HUDEP-2 (cell line): ENCODE data around the gene LRRC10B.
A peak's percentile ranks its signal among the peaks of the same experiment; 100 is the strongest.

ENCODE experiments used
- DNase-seq, 76 experiments: peaks; one replicate each; lab custom pipeline; 2025; ENCODE audit not compliant: unreplicated experiment in 76 of 76; lab: John Stamatoyannopoulos, UW

The LRRC10B gene

DNA sequence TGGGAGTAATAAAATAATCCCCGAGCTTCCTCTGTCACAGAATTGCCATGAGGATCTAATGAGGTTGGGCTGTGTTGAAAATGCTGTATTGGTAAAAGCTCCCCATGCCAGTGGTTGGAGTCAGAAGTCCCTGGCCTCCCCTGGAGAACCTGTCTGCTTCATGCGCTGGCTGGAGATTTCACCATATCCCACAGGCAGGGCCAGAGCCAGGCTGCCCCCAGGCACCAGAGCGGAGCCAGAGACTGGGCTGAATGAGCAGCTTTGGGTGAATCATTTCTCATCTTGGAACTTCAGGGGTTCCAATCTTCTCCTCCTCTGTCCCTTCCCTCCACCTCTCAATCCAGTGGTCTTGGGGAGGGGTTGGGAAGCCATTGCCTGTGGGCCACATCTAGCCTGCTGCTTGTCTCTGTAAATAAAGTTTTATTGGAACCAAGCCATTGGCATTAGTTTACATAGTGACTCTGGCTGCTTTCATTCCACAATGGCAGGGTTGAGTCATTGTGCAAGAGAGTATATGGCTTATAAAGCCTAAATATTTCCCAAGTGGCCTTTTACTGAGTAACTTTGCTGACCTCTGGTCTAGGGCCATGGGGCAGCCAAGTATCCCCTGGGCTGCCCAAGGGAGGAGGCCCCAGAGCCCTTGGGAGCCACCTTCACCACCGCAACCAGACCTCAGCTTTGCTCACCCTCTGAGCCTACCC is 35.2 kb downstream of the LRRC10B start:
- DNase-seq, result no peak

DNA sequence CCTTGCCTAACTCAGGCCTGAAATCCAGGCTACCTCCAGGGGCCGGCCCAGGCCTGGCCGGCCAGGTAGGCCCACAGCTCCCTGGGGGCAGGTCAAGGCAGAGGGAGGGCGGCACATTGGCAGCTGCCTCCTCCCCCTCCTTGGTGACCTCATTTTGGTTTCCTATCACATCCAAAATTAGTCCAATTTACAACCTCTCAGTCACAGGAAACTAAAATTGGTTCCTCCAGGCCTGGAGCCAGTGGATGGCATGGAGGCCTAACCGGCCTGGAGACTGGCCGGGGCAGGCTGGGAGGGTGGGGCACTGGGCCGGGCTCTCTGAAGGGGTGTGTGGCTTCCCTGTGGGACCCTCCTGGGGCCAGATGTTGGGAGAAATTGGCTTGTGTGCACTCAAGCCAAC is 35.9 kb downstream of the LRRC10B start:
- no peak for DNase-seq

DNA sequence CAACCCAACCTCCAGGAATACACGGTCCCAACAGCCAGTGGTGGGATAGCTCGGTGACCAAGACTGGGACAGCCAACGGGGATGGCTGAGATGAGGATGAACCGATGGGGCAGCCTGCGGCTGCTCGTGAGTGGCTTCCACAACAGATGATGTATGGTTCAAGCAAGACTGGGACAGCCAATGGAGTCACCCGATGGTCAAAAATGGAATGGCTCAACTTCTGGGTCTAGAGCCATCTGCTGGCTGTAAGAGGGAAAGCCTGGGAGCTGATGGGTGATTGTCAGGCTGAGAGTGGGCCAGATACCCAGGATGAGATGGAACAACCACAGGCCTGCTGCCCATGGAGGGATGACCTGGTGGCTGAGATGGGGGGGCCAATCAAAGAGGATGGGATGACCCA is 36.8 kb downstream of the LRRC10B start:
- peak in 6 of 76 experiments; percentile 2 to 33 (median 12) for DNase-seq

DNA sequence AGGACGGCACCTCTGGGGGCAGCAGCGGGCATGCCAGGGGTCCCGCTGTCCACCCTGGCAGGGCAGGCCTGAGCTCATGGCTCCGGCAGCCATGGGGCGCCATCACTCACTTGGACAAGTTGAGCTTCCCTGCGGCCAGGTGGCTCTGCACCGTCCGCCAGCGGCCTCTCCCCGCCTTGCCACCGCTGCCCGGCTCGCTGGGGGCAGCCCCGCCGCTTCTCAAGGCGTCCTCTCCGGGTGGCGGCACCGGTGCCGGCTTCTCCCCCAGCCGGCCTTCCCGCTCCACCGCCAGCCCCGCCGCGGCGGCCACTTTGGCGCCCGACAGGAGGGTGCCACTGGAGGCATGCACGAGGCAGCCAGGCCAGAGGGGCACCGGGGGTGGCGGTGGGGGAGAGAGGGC is 37.4 kb downstream of the LRRC10B start:
- DNase-seq, result no peak

DNA sequence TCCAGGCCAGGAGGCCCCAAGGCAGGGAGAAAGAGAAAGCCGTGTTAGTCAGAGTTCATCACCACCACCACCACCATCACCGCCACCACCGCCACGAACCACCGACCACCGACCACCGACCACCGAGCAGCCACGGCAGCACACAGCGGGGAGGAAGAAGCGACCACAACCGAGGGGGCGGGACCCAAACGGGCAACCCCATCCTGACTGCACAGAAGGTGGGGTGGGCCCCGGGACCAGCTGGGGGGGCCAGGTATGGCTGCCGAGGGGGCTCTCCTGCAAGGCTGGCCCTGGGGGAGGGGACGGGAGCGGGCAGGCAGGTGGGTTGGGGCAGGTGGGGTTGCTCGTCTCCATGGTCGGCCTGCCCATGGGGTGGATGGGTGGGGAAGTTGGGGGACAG is 38.1 kb downstream of the LRRC10B start:
- no peak for DNase-seq

DNA sequence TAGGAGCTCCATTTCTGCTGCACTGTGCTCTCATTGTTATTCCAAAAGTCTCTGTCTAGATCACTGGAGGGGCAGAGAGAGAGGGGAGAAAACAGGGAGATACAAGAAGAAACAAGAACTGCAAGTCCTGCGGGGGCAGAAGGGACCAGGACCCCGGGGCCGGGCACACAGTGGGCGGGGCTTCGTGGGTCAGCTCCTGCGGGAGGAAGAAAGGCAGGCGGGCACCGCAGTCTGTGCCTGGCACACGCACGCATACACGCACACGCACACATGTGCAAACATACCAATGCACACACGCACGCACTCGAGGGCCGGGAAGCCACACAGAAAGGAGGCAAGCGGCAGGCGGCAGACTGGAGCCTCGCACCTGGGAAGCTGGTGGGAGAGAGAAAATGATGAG is 38.7 kb downstream of the LRRC10B start:
- DNase-seq, result no peak

DNA sequence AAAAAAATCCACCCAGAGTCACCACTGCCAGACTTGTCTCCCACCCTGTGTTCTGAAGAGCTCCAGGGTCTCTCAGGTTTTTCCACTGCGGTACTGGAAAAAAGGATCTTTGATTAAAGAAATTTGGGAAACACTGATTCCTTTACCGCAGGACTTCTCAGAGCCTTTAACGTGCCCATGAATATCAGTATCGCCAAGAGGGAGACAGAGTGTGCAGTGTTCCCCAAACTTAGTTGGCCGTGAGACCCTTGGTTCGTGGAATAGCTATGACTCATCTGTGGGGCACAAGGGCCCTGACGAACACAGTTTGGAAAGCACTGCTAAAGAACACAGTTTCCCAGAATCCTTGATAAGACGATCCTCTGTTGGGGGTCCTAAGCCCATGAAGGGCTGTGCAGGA is 40.6 kb downstream of the LRRC10B start:
- DNase-seq, result no peak

DNA sequence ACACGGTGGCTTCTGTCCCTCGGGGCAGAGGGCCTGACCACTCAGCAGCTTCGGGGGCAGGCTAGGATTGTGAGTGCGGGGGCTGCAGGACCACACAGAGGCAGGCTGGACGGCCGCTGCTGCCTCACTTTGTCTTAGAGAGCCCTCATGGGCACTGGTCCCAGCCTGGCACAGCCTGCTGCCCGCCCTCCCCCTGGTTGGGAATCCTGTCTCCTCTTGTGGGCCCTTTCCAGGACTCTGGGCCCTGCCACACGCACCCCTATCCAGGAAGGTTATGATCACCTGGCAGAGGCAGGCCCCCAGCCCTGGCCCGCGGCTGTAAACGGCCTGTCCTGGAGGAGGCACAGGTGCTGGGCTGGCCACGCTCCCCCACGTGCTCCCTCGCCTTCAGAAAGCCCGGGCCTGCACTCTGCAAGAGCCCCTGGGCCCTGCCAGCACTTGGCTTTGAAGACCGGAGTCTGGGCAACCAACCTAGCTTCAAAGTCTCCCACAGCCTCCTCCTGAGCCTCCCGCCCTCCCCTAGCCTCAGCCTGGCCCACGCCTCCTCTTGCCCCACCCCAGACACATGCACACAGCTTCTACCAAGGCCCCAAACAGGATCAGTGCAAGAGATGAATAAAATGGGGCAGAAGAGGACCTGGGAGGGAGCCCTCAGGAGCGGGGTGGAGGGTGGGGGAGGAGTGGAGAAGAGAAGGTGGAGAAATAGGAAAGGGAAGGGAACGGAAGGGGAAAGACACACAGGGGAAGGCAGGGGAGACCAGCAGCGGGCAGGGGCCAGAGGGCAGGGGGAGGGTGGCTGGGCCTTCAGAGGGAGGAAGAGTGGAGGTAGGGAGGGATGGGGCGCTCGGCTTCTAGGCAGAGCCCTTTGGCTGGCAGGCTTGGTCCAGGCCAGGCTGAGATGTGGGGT is 41.4 kb downstream of the LRRC10B start:
- no peak for DNase-seq

DNA sequence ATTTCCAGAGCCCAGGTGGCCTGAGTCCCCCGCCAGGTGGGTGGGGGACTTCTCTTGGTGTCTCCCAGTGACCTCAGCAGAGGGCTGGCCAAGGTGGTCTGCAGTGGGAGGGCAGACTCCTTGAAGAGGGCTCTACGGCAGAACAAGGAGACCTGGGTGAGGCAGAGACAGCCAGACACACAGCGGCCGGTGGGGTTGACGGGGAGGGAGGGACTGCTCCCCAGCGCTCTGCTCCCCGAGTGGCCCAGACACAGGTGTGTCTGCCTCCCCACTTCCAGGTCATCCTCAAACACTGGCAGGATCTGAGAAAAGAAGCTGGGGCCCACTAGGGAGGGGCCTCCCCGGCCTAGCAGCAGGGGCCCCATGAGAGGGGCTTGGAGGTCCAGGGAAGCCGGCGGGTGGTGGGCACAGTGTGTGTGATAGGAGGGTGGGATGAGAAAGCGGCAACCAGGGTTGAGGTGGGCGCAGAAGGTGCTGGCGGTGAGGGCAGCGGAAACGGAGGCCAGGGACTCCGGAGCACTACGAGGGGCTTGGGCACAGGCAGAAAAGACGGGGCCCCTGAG is 42.2 kb downstream of the LRRC10B start:
- DNase-seq, result no peak

DNA sequence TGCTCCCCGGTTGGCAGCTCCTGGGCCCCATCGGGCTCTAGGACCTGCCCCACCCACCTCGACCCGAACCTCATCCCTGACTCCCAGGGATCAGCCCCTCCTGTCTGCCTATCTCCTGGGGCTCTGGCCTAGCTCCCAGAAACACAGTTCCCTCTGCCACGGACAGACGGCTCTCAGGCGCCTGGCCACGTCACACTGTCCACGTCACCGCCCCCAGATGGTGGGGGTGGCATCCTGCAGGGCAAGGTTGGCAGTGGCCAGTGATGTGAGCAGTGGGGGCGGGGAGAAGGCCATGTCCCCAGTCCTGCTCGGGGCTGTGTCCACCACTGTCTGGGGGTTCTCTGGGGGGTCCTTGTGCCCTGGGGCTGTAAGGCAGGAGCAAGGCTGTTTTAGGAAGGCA is 43.1 kb downstream of the LRRC10B start:
- no peak for DNase-seq

DNA sequence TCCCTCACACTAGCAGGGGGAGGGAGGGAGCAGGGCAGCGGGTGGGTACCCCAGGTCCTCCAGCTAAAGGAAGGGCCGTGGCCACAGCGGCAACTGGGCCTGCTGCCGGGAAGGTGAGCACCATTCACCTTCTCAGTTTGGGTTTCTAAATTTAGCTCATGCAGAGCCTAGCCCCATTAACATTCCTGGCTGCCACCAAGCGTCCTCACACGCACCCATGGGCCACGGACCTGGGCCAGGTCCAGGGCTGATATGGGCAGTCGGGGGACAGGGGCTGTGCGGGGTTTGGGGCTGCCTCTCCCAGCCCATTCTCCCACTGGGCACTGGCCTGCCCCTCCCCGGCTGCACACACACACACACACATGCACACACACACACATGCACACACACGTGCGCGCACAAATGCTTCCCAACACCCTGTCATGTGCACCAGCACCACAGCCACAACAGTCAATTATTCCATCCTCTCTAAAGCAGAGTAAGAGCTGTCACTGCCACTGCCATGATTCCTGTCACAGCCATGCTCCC is 43.6 kb downstream of the LRRC10B start:
- DNase-seq, result no peak

DNA sequence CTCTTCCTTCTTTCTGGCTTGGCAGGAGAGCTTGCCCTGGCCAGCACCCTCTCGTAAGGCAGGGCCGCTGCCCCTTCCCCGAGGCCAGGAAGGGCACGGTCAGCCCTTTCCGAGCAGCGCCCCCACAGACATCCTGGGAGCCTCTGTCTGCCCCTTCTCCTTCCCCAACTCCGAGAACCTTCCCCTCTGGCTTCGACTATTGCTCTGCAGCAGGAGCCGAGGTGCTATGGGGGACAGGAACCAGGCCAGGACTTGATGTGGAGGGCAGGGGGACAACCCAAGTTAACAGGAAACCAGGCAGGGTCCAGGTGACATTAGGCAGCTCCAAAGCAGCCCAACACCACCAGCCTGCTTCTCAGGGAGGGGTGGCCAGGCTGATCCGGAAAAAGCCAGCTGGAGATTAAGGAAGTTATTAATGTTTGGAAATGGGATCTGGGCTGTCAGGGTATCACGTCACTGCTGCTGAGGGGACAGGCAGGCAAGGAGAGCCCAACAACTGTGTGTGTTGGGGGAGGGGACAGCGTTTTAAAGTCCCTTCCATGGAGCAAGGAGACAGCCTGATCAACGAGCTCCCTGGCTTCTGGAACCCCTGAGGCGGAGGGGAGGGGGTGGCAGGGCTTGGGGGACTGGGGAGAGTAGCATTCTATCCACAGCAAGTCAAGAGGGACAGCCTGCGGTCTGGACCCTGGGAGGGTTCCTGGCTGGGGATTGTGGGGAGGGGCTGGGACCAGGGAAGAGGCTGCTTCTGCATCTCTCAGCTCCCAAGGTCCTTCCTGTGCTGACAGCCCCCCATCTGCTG is 45.0 kb downstream of the LRRC10B start:
- DNase-seq, result no peak

DNA sequence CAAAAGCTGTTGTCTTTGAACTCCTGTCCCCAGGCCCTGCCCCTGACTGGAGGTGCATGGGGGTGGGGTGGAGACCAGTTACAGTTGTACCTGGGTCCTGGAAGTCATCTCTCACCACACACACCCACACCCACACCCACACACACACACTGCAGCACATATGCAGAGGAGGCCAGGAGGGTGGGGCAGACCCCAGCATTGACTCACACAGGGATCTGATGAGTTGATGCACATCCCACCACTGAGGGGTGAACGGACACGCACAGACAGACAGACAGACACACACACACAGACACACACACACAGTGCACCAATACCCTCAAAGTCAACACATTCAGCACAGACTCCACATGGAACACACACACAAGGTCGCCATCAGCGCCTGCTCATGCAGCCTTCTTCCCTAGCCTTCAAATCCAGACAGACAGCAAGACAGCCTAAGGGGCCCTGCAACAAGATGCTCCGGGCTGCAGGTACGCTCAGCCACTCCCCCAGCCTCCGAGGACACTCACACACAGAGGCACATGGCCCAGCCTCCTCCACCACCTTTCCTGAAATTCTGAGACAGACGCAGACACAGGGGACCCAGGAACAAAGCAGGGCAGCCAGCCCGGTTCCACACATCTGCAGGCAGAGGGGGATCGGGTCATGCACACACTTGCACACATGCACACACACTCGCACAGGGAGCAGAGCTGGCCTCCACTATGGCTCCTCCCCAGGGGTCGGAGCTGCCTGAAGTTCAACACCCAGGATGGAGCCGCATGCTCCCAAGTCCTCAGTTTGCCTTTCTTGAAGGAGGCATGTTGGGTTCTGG is 45.8 kb downstream of the LRRC10B start:
- no peak for DNase-seq

DNA sequence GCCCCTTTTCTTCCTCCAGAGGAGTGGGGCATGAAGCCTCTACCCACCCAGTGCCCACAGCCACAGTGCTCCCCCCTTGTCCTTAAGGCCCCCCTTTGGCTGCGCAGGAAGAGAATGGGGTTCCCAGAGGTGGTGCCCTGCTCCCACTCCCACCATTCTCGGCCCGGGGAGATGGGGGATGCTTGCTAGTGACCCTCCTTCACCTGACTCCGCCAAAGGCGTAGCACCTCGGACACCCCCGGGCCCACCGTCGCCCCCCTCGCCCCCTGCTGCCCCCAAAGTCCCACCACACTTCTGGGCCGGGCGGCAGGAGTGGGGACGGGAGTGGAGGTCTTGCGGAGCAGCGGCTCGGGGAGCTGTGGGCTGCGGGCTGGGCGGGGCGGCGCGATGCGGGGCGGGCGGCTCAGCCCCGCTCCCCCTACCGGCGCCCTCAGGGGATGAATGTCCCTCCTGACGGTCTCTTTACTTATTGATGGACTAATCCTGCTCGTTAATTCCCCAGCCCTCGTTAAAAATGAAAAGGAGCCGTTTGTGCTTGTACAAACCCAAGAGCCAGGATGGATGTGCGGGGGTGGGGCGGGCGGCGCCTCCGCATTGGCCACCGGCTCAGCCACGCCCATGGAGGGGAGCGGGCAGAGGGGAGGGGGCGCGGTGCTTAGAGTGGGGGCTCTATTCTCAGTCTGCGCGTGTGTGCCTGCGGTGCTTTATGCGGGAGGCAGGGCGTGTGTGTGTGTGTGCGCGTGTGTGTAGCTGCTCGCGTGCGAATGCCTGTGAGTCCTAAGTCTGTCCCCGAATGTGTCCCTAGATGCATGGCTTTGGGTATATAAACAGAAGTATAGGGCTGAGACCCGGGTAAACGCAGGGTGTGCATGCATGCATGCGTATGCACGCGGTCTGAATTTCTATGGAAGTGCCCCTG is 46.8 kb downstream of the LRRC10B start:
- DNase-seq, result no peak

DNA sequence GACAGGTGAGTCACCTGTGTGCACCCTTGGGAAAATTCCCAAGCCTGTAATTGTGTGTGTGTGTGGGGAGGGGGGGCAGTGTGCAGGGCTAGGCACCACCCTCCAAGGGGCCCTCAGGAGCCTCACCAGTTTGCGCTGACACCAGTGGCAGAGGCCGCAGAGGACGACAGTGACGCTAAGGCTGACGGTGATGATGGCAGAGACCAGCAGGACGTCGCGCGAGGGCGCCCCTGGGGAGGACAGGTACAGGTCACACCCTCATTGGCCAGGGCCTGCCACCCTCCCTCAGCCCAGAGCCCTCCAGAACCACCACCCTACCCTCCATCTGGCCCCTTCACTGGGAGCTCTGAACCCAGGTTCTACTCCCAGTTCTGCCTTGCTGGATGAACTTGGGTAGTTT is 47.4 kb downstream of the LRRC10B start:
- no peak for DNase-seq

DNA sequence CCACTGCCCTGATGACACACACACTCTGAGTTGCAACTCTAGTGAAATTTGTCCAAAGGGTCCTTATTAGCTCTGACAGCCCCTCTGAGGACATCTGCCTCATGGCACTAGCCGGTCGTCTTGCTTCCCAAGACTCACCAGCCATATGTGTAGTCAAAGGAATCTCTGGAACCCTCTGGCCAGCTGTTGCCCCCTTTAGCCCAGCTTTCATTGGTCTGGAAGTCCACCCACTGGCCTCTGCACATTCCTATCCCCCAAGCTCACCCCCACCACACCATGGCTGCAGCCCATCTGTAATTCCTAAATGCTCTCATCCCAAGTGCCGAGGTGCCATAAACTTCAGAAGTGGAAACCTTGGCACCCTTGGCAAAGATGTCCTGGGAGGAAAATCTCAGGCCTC is 48.1 kb downstream of the LRRC10B start:
- DNase-seq, result no peak
